ENCODE measurements around the gene ERO1B. TPM values are rescaled to one million over a fixed set of nuclear protein-coding genes. Genes with fewer than 3 reads are reported as not detected.

The ERO1B gene
- total RNA-seq, 1 experiment from 2014 or later = 3.2 TPM

DNA sequence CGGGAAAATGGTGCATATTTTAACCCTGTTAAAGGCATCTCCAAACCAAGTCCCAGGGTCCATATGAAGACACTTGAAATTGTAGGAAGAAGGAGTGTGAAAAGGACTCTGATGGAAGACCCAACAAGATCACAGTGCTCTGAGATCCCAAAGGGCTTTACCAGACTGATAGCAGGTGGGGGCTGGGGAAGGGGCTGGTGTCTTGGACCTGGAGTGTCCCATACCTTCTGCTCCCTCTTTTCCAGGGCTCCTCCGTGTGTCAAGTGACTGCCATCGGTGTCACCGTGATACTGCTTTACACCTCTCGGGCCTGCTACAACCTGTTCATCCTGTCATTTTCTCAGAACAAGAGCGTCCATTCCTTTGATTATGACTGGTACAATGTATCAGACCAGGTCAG is 102.1 kb downstream of the ERO1B start:
- H3K36me3 Mint-ChIP-seq = peaks cover 5% of the 10 kb centered on the region
- H3K27me3 Mint-ChIP-seq (ENCODE audit: low read depth) = no peaks in the 10 kb centered on the region
- ATAC-seq = no peak
- ChIA-PET POLR2A (no interaction called here), CTCF (no interaction called here)
- no peaks in the 10 kb centered on the region for H3K4me1 Mint-ChIP-seq
- H3K27ac Mint-ChIP-seq = no peak overlapping the region
- no peak for TF ChIP-seq ELF4 (CRISPR knock-in tag; IDR thresholded peaks at IDR 0.05; ENCODE audit: low read depth)
- TF ChIP-seq, protein P1, sequence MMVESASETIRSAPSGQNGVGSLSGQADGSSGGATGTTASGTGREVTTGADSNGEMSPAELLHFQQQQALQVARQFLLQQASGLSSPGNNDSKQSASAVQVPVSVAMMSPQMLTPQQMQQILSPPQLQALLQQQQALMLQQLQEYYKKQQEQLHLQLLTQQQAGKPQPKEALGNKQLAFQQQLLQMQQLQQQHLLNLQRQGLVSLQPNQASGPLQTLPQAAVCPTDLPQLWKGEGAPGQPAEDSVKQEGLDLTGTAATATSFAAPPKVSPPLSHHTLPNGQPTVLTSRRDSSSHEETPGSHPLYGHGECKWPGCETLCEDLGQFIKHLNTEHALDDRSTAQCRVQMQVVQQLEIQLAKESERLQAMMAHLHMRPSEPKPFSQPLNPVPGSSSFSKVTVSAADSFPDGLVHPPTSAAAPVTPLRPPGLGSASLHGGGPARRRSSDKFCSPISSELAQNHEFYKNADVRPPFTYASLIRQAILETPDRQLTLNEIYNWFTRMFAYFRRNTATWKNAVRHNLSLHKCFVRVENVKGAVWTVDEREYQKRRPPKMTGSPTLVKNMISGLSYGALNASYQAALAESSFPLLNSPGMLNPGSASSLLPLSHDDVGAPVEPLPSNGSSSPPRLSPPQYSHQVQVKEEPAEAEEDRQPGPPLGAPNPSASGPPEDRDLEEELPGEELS (CRISPR knock-in tag; IDR thresholded peaks at IDR 0.05) = no peak
- no peak for TF ChIP-seq TP53 (CRISPR knock-in tag; IDR thresholded peaks at IDR 0.05)
- no peak for TF ChIP-seq PRRX2 (CRISPR knock-in tag; IDR thresholded peaks at IDR 0.05)
- TF ChIP-seq, protein P2, sequence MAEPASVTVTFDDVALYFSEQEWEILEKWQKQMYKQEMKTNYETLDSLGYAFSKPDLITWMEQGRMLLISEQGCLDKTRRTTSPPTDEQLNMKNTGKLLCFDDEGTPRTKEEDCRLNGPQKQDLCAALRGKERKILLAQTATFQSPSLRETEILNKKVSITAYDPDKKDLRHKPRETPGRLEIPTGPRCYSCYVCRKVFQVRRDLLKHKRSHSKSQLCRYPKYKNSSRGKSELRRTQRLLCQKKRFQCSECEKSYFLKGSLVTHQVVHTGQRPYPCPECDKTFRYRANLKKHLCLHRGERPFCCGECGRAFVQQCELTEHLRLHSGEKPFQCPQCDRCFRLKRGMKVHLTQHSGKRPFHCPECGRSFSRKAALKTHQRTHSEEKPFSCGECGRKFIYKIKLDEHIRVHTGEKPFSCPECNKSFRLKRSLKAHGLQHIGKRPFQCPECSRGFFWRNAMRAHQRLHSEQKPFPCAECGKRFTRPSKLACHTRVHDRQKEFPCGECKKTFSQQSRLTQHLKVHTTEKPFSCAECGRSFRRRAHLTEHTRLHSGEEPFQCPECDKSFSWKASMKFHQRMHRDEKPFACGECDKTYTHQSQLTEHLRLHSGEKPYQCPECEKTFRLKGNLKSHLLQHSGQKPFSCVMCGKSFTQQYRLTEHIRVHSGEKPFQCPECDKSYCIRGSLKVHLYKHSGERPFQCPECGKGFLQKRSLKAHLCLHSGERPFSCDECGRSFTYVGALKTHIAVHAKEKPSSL (CRISPR knock-in tag; conservative IDR thresholded peaks at IDR 0.05) = no peak
- TF ChIP-seq, protein P3, sequence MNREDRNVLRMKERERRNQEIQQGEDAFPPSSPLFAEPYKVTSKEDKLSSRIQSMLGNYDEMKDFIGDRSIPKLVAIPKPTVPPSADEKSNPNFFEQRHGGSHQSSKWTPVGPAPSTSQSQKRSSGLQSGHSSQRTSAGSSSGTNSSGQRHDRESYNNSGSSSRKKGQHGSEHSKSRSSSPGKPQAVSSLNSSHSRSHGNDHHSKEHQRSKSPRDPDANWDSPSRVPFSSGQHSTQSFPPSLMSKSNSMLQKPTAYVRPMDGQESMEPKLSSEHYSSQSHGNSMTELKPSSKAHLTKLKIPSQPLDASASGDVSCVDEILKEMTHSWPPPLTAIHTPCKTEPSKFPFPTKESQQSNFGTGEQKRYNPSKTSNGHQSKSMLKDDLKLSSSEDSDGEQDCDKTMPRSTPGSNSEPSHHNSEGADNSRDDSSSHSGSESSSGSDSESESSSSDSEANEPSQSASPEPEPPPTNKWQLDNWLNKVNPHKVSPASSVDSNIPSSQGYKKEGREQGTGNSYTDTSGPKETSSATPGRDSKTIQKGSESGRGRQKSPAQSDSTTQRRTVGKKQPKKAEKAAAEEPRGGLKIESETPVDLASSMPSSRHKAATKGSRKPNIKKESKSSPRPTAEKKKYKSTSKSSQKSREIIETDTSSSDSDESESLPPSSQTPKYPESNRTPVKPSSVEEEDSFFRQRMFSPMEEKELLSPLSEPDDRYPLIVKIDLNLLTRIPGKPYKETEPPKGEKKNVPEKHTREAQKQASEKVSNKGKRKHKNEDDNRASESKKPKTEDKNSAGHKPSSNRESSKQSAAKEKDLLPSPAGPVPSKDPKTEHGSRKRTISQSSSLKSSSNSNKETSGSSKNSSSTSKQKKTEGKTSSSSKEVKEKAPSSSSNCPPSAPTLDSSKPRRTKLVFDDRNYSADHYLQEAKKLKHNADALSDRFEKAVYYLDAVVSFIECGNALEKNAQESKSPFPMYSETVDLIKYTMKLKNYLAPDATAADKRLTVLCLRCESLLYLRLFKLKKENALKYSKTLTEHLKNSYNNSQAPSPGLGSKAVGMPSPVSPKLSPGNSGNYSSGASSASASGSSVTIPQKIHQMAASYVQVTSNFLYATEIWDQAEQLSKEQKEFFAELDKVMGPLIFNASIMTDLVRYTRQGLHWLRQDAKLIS (CRISPR knock-in tag; IDR thresholded peaks at IDR 0.05; ENCODE audit: borderline replicate concordance) = no peak
- TF ChIP-seq, protein P4, sequence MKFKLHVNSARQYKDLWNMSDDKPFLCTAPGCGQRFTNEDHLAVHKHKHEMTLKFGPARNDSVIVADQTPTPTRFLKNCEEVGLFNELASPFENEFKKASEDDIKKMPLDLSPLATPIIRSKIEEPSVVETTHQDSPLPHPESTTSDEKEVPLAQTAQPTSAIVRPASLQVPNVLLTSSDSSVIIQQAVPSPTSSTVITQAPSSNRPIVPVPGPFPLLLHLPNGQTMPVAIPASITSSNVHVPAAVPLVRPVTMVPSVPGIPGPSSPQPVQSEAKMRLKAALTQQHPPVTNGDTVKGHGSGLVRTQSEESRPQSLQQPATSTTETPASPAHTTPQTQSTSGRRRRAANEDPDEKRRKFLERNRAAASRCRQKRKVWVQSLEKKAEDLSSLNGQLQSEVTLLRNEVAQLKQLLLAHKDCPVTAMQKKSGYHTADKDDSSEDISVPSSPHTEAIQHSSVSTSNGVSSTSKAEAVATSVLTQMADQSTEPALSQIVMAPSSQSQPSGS (CRISPR knock-in tag; IDR thresholded peaks at IDR 0.05; ENCODE audit: borderline replicate concordance, low read depth) = no peak
- TF ChIP-seq GABPB1 (CRISPR knock-in tag; IDR thresholded peaks at IDR 0.05) = no peak
- no peak for TF ChIP-seq CREM (CRISPR knock-in tag; IDR thresholded peaks at IDR 0.05)
- TF ChIP-seq ZNF138 (CRISPR knock-in tag; conservative IDR thresholded peaks at IDR 0.05) = no peak
- TF ChIP-seq, protein P5, sequence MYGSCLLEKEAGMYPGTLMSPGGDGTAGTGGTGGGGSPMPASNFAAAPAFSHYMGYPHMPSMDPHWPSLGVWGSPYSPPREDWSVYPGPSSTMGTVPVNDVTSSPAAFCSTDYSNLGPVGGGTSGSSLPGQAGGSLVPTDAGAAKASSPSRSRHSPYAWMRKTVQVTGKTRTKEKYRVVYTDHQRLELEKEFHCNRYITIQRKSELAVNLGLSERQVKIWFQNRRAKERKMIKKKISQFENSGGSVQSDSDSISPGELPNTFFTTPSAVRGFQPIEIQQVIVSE (CRISPR knock-in tag; IDR thresholded peaks at IDR 0.05; ENCODE audit: borderline replicate concordance) = no peak
- TF ChIP-seq ZNF671 (CRISPR knock-in tag; IDR thresholded peaks at IDR 0.05) = no peak
- no peak for TF ChIP-seq NR1H2 (CRISPR knock-in tag; IDR thresholded peaks at IDR 0.05)
- no peak for TF ChIP-seq JAZF1 (CRISPR knock-in tag; IDR thresholded peaks at IDR 0.05)
- TF ChIP-seq NFYB (CRISPR knock-in tag; conservative IDR thresholded peaks at IDR 0.05; ENCODE audit: low read depth) = no peak
- TF ChIP-seq NR2C2 (CRISPR knock-in tag; IDR thresholded peaks at IDR 0.05) = no peak
- TF ChIP-seq CREB1 (CRISPR knock-in tag; IDR thresholded peaks at IDR 0.05) = no peak
- TF ChIP-seq, protein P6, sequence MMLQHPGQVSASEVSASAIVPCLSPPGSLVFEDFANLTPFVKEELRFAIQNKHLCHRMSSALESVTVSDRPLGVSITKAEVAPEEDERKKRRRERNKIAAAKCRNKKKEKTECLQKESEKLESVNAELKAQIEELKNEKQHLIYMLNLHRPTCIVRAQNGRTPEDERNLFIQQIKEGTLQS (CRISPR knock-in tag; conservative IDR thresholded peaks at IDR 0.05) = no peak
- no peak for TF ChIP-seq MYBL2 (CRISPR knock-in tag; IDR thresholded peaks at IDR 0.05)
- TF ChIP-seq, protein P7, sequence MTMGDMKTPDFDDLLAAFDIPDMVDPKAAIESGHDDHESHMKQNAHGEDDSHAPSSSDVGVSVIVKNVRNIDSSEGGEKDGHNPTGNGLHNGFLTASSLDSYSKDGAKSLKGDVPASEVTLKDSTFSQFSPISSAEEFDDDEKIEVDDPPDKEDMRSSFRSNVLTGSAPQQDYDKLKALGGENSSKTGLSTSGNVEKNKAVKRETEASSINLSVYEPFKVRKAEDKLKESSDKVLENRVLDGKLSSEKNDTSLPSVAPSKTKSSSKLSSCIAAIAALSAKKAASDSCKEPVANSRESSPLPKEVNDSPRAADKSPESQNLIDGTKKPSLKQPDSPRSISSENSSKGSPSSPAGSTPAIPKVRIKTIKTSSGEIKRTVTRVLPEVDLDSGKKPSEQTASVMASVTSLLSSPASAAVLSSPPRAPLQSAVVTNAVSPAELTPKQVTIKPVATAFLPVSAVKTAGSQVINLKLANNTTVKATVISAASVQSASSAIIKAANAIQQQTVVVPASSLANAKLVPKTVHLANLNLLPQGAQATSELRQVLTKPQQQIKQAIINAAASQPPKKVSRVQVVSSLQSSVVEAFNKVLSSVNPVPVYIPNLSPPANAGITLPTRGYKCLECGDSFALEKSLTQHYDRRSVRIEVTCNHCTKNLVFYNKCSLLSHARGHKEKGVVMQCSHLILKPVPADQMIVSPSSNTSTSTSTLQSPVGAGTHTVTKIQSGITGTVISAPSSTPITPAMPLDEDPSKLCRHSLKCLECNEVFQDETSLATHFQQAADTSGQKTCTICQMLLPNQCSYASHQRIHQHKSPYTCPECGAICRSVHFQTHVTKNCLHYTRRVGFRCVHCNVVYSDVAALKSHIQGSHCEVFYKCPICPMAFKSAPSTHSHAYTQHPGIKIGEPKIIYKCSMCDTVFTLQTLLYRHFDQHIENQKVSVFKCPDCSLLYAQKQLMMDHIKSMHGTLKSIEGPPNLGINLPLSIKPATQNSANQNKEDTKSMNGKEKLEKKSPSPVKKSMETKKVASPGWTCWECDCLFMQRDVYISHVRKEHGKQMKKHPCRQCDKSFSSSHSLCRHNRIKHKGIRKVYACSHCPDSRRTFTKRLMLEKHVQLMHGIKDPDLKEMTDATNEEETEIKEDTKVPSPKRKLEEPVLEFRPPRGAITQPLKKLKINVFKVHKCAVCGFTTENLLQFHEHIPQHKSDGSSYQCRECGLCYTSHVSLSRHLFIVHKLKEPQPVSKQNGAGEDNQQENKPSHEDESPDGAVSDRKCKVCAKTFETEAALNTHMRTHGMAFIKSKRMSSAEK (CRISPR knock-in tag; IDR thresholded peaks at IDR 0.05; ENCODE audit: borderline replicate concordance) = no peak
- DNase-seq (ENCODE audit: low spot score) = no peak
- no peak overlapping the region for H3K4me3 Mint-ChIP-seq
- no peaks in the 10 kb centered on the region for H3K9me3 Mint-ChIP-seq

Data from WTC11 (cell line).